DMS153 (cell line): ENCODE data around the gene GPC6.
A peak's percentile ranks its signal among the peaks of the same experiment; 100 is the strongest.

Experiments
- DNase-seq: peaks from one replicate; lab custom pipeline; 2025; lab: John Stamatoyannopoulos, UW

The GPC6 gene

DNA sequence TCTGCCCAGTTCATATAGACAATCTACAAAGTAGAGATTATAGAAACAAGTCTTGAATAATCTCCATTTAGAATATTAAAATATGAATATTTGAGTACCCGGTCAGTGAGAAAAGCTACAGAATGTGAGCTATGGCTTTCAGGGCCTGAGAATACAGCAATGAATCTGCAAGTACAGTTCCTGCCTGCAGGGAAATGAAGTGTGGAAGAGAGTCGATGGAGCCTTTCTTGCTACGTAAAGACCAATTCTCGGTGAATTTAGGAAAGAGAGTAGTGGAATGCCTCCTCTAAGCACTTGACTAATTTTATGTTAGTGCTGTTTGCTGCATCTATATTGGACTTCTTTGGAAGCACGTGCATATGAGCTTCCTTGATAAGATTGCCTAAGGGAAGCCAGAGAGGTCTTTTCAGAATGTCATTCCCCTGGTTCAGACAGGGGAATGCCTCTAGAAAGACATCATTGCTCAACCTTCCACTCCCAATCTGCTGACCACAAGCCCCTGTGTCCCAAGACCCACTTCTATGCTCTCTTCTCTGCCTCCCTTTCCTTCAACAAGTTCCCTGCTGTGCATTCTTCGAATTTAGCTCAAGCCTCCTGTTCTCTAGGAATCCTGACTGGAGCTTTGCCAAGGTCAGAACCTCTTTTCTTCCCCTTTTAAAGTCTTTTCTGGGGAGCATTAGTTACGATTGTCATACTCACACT, 41.9 kb downstream of the GPC6 start:
- DNase-seq, result no peak

DNA sequence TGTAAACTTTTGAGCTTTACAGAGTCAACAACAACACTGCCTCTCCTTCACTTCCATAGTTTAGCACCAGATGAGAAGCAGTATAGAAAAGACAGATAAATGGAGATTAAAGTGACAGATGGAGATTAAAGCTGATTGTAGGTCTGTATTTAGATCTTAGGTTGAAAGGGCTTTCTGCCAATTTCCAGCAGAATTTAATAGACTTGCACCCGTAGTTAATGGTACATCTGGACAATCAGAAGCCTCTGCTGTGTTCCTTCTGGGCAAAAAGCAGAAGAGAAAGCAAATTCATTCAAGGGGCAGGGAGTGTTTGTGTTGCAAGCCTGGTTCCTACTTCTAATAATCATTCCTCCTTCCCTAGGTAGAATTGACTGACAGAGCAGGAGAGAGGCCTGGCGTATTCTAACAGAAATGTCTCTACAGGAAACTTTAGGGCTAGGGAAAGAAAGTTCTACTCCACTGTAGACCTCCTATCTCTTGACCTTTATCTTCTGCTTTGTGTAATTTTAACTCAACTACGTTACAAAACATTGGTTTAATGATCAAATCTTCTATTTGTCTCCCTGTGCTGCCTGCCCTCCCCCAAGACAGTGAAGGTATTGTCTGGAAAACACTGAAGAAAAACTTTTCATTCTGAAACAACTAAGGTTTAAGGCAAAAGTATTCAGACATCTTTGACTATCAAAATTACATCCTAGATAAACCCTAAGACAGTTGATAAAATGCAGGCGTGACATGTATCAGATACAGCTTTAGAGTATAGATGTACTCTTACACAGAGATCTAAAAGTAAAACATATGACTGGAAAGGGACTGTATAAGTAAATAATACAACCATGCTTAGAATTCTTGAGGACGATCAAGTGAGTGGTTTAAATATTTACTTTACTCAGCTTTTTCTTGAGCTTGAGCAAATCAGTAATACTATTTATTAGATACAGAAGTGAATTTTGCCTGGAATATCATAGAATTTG, 44.4 kb downstream of the GPC6 start:
- no peak for DNase-seq

DNA sequence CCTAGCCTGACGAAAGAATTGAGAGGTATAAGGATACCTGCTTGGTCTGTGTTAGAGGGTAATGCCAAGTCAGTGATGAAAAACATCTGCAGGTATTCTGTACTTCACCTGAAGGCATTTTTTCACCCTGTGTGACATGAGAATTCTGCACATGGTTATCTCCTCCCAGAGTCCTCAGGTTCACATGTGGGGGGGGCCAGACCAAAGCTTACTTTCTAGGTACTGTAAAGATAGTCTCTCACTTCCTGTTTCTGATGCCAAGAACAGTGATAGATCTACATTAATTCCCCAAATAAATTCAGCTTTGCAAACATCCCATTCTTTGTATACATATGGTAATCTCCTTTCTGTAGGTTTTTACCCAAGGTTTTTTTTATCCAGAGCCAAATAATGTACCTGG, 53.4 kb downstream of the GPC6 start:
- DNase-seq, result no peak

DNA sequence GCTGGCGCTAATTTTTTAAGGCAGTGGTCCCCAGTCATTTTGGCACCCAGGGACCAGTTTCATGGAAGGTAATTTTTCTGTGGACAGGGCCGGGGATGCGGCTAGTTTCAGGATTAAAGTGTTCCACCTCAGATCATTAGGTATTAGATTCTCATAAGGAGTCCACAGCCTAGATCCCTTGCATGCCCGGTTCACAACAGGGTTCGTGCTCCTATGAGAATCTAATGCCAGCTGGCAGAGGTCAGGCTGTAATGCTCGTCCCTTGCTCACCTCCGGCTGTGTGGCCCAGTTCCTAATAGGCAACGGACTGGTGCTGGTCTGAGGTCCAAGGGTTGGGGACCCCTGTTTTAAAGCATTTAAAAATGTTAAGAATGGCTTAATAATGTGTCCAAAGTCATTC, 54.1 kb downstream of the GPC6 start:
- DNase-seq, result no peak

DNA sequence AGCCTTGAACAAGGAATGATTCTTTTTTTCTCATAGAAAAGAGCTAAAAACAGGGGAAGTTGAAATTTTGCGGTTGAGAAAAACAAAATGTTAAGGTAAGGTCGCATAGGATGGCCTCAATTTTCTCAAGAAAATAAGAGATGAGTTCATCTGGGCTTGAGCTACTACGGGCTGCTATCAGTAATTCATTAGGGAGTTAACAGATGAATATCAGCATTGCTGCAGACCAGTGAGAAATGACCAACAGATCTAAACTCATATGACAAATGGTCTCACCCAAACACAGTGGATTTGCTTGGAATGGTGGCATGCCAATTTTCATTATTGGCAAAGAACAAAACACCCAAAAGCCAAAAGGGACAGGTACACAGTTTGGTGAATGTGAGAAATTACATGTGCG, 56.6 kb downstream of the GPC6 start:
- no peak for DNase-seq

DNA sequence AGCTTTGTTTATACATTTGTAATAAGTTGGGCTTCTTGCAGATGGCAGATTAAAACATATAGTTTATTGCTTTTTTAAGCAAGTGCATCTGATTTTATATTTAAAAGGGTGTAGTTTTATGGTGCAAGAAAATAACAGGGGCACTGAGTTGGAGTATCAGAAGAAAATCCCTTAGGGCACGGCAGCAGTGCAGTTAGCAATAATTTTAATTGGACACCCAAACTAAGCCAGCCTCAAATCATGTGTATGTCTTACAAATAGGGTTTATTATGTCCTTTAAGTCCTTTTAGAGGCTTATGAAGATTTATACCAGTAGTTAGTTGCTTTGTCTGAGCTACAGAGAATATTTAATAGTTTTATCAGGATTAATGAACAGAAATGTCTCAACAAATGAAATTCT, 57.5 kb downstream of the GPC6 start:
- DNase-seq, result no peak

DNA sequence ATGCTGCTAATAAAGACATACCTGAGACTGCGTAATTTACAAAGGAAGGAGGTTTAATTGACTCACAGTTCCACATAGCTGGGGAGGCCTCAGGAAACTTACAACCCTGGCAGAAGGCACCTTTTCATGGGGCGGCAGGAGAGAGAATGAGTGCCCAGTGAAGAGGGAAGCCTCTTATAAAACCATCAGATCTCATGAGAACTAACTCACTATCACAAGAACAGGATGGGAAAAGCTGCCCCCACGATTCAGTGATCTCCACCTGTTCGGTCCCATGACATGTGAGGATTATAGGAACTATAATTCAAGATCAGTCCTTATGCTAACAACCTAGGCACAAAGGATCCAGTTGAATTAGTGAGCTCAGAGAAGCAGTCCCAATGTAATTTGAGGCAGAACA, 59.4 kb downstream of the GPC6 start:
- DNase-seq, result no peak

DNA sequence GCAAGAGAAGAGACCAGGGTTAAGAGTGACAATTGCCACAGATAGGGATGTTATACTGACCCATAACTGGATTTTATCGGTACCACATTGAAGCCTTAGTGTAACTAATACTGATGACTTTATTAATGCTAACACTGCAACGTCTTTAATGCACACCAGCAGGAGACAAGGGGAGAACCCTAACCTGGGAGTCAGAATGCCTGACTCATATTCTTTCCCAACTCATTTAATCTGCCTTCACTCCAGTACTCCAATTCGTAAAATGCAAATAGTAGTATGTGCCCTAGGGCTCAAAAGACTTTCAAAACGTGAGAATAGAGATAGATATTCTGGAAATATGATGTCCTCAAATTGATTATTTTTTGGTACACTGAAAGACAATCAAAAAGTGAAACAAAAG, 62.4 kb downstream of the GPC6 start:
- no peak for DNase-seq

DNA sequence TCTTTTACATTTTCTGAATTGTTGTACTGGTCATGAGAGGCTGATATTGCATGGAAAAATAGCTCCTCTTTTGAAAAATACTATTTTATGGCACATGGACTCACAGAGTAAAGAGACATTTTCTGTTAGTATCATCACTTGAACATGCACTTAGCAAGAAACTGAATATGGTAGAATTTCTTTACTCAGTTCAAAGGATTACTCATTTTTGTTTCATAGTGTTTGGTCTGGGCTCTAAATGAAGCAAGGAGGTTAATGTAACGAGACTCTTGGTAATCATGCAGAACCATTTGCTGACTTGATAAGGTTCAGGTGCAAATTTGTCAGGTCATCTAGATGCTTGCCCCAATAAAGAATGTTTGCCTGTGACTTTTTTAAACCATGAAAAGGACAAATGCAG, 63.2 kb downstream of the GPC6 start:
- DNase-seq, result no peak

DNA sequence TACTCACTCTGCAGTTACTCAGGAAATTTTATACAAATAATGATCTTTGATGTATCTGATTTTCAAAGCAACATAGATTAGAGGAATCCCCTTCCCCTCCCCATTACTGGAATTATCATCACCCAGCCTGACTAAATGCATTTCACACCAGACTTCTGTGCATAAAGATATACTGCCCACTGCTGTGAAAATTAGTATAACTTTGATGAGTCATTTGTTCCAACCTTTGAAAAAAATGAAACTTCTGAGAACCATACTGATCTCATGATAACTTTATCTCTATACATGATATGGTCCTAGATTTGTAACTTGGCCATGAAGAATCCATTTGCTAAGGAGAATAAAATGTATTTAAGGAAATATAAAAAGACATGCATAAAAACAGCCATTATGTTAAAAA, 63.9 kb downstream of the GPC6 start:
- no peak for DNase-seq

DNA sequence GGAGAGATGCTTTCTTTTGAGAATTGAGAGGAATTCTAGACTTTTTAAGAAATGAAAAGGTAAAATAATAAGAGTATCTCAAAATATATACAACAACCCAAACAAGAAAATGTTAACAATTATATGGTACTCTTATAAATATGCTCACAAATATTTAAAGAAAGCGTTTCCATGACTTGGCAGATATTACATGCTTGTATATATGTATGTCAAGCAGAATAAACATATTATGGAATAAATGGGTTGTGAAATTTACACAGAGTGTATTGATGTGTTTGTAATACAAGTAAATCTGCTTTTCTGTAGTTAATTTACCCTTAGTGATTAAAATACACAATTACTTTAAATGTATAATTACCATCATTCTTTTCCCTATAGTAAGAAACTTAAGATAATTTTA, 65.8 kb downstream of the GPC6 start:
- DNase-seq, result no peak

DNA sequence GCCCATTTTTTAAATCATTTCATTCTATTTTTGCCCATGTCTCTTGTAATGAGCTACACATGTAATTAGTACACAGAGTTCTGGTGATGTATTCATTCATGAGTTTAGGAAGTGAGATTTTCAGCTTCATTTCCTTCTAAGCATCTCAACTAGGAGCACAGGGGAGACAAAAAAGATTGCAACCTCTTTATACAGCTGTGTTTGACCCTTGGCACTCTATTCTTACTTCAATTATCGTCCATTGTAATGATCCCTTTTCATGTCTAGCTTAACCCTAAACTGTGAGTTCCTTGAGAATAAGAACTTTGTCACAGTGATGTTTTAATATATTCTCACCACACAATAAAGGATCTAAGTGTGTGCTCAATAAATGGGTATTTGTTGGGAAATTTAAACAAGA, 67.1 kb downstream of the GPC6 start:
- DNase-seq, result no peak

DNA sequence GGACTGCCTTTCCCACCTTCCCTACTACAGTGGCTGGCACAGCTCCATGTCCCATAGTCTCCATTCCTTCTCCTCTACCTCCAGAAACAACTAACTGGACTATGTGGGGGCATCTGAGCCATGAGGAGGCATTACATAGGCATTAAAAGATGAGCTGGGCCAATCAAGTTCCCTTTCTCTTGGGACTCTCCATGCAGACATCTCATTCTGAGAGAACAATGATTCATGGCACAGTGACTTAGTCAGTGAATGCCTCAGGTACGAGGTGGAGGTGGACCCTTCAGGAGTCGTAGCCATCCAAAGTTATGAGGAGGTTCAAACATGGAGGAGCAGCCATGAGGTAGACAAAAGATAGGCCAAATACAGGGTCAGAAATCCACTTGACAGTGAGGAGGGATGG, 70.0 kb downstream of the GPC6 start:
- DNase-seq, result no peak

DNA sequence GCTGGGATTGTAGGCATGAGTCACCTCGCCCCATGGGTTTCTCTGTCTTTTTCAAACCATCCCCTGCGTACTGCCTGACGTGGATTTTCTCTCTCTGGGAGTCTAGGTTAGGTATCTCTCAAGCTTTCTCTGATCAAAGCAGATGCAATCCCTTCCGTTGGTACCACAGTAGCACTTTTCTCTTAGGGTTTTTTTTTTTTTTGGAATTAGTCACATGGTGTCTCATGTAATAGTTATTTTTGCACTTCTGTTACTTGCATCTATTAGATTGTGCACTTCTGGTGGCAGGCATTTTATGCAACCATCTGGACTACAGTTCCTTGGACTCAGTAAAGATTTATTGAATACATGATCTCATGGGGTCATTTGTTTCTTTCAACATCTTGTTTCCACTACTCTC, 72.1 kb downstream of the GPC6 start:
- DNase-seq, result no peak

DNA sequence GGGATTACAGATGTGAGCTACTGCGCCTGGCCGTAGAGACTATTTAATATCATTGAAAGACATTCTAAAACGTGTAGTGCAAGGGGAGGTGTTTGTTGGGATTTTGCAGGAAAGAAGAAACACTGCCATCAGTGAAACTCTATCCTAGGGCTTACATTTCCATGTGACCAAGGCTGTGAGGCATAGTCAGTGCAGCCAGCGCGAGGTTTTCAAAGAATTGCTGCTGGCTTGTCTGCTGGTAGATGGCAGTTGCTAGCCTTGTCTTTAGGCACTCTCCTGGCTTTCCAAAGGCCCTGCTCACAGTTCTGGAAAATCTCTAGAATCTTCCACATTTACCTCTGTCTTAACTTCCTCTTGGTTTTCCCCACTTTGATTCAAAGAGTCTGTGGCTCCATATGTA, 77.5 kb downstream of the GPC6 start:
- no peak for DNase-seq

DNA sequence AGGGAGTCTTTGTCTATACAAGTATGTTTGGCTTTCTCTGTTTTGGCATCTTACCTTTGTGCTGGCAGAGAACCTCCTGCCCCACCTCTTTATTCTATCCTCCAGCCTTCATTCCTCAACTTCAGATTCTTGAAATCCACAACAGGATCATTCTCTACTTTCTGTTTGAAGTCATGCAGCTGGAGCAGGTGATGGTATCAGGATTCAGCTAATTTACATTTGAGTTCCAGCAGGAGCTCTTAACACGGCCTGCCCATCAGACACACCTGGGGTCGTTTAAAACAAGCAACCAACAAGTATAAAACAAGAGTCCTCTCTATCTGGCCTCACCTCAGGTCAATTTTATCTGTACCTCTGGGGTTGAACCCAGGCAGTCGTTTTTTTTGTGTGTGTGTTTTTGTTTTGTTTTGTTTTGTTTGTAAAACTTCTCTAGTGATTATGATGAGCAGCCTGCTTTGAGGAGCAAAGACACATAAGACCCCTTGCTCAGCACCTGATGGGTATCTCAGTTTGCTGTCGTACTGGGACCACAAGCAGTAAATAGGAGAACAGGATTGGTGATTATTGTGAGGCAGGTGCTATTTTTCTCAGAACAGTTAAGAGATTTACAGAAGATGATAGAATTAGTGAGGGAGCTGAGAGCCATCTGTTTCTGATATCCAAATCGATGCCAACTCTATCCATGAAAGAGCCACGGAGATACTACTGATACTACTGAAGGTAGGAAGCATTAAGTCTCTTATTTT, 78.4 kb downstream of the GPC6 start:
- DNase-seq, result no peak

DNA sequence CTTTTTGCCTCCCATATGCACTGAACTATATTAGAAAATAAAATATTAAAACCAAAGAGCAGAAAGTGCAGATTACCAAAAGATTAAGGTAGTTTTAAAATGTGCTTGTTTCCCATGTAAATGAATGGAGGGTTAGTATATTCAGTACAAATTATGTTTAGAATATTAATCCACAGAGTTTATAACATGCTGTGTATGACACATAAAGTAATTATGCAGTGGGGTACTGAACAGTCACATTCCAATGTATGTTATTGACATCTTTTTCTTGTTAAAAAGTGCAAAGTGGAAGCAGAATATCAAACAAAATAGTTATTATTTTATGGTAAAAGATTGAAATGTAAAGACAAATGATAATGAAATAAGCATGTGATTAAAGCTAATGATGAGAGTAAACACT, 79.3 kb downstream of the GPC6 start:
- no peak for DNase-seq

DNA sequence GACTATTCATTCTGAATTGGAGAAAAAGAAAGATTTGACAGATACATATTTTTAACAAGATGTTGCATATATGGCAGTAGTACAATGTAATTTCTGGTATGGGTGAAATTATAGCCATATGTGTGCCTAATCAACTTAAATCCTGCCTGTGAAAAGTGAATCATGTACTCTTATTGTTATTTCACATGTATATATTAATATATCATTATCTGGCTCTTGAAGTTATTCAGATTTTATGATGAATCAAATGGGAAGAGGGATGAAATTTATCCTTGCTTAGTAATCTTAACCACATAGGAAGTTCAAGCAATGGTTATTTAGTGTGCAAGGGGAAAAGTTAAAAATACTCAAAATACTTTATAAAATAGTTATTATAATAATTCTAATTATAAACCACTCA, 80.5 kb downstream of the GPC6 start:
- no peak for DNase-seq

DNA sequence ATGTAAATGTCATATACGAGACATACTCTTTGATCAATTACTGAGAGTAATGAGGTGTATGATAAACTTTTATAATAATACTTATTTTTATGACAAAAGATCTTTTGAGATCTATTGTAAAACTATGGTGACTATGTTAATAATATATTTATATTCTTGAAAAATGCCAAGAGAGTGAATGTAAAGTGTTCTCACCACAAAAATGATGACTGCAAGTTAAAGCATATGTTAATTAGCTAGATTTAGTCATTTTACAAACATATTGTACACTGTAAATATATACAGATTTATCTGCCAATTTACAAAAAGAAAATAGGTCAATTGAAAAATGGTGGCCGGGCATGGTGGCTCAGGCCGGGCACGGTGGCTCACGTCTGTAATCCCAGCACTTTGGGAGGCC, 81.0 kb downstream of the GPC6 start:
- no peak for DNase-seq

DNA sequence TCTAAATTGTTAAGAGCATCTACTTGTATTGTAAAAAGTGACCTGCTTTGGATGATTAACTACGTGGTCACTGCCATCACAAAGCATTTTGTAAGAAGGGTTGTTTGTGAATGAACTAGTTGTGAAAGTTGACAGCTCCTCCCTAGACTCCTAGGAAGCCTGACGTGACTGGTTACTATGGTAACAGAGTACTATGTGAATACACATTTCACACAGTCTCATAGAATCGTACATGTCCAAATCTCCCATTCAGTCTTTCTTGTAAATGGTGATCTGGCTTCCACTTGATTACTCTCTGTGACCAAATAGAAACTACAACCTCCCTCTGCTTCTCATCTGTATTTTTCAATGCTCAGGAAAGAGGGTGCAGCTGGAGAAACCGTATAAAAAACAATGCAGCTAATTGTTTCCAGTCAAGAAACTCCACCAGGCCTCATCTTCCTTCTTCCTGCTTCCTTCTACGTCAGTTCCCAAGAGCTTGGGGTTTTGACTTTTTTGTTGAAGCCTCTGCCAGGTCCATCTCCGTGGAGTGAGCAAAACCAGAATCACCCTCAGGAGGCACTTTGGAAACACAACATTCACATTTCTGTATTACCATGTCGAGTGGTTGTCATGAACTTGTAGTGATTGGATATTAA, 83.4 kb downstream of the GPC6 start:
- peak; percentile 21 for DNase-seq

DNA sequence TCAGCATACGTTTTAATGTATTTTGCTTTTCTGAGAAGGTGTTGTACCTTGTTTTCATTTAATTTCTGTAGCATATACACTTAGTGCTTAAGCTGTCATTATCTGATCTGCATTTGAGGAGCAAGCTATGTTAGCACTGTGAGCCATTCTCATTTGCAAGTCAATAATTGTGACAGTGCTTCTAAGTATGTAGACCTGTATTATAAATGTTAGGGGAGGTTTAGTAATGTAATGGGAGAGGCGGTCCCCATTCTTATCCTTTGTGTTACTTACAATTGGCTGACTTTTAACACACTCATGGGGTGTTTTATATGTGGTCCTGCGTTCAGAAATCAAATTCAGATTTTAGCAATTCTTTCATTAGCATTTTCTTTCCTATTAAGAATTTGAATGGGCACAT, 90.2 kb downstream of the GPC6 start:
- no peak for DNase-seq

DNA sequence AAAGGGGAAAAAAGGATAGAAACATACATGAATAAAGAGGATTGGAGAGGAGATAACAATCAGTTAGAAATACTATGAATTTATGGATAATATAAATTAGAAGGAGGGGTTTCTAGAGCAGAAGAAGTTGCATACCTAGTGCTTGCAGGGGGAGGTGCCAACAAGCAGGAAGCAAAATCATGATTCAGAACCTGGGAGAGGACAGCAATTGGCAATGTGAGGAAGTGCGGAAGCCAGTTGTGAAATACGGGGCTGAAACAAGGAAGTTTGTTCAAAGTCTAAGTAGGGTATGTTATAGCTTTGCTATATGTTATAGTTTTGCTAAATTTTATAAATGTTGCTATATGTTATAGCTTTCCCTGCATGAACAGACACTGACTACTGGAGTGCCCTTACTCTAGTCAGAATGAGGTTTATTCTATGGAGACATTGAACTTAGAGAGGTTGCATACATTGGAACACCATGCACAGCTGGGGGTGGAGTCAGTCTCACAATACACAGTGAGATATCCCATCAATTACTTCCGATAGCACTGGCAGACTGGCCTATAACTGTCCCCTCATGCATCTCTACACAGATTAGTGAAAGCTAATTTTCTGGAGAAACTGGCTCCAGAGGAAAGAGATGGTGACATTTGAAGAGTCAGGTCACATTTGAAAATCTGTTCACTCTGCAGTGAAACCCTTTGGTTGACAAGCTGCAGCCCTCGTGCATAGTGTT, 92.1 kb downstream of the GPC6 start:
- DNase-seq, result no peak
